H4 (cell line): ENCODE data around the gene INHBC. TPM values are rescaled to one million over a fixed set of nuclear protein-coding genes. Genes with fewer than 3 reads are reported as not detected.
"Not testable (repeated sequence)": the region's sequence is repeated elsewhere in the genome, so short reads cannot be mapped to it uniquely, and the experiment has no call there.

ENCODE experiments used
- DNase-seq: peaks from one replicate; pipeline ENCODE4 v3.0.0-alpha.2; 2015; ENCODE audit warnings: low spot score
- total RNA-seq: library from RNA; depleted of rRNA; stranded (reverse); fragments of >200 nt; shearing (Covaris generic); gene quantifications from 2 replicates; pipeline ENCODE4 v1.2.3, GENCODE V29; 2014; rRNA removed

INHBC gene, protein sequence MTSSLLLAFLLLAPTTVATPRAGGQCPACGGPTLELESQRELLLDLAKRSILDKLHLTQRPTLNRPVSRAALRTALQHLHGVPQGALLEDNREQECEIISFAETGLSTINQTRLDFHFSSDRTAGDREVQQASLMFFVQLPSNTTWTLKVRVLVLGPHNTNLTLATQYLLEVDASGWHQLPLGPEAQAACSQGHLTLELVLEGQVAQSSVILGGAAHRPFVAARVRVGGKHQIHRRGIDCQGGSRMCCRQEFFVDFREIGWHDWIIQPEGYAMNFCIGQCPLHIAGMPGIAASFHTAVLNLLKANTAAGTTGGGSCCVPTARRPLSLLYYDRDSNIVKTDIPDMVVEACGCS
- total RNA-seq = not detected in 2 replicates

DNA sequence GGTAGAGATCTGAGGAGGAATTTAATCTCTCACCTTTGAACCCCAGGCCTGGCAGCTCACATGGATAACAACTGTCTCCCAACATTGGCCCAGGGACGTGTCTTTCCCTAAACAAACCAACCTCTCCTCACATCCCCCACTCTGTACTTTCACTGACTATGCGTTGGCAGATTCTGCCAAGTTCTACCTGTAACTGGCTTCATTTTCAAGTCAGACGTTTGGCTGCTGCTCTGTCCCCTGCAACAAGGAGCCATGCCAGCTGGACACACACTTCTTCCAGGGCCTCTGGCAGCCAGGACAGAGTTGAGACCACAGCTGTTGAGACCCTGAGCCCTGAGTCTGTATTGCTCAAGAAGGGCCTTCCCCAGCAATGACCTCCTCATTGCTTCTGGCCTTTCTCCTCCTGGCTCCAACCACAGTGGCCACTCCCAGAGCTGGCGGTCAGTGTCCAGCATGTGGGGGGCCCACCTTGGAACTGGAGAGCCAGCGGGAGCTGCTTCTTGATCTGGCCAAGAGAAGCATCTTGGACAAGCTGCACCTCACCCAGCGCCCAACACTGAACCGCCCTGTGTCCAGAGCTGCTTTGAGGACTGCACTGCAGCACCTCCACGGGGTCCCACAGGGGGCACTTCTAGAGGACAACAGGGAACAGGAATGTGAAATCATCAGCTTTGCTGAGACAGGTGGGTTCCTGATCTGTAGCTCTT, at the start of gene INHBC:
TSS of gene INHBC (plus strand) at position 268 of the 707 bp plus-strand sequence. CDS start at position 371, 103 bp downstream.
- DNase-seq = no peak

DNA sequence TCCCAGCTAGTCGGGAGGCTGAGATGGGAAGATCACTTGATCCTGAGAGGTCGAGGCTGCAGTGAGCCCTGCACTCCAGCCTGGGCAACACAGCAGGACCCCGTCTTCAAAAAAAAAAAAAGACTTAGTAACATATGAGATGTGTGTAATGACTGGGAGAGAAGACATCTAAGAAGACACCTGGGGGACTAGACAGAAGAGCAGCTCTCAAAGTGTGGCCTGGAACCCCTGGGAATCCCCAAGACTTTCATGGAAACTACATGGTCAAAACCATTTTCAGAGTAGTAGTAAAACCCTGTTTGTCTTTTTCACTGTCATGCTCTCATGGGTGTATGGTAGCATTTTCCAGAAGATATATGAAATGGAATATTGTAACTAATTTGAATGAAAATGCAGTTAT, 49.0 kb upstream of the INHBC start:
- no peak for DNase-seq

DNA sequence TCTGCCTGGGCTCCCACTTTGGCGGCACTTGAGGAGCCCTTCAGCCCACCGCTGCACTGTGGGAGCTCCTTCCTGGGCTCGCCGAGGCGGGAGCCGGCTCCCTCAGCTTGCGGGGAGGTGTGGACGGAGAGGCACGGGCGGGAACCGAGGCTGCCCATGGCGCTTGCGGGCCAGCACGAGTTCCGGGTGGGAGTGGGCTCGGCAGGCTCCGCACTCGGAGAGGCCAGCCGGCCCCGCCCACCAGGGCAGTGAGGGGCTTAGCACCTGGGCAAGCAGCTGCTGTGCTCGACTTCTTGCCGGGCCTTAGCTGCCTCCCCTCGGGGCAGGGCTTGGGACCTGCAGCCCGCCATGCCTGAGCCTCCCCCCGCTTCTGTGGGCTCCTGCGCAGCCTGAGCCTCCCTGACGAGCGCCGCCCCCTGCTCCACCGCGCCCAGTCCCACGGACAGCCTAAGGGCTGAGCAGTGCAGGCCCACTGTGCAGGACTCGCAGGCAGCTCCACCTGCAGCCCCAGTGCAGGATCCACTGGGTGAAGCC, 48.3 kb upstream of the INHBC start:
- no peak for DNase-seq

DNA sequence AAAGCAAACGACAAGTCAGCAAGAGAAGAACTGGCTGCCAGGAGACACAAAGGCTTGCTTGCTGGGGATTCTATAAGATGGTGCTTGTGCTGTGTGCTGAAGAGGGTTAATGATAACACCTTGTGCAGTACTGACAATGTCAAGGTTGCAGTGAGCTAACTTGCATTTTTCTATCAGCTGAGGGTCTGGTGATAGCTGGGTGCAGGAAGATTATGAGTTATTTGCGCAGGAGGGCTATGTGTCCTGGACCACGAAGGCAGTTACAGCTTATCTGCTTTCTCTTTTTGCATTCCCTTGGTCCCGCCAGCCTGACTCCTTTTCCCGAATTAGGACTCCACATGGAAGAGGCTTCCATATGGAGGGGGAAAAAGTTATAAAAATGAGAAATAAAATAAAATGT, 46.2 kb upstream of the INHBC start:
- DNase-seq = no peak

DNA sequence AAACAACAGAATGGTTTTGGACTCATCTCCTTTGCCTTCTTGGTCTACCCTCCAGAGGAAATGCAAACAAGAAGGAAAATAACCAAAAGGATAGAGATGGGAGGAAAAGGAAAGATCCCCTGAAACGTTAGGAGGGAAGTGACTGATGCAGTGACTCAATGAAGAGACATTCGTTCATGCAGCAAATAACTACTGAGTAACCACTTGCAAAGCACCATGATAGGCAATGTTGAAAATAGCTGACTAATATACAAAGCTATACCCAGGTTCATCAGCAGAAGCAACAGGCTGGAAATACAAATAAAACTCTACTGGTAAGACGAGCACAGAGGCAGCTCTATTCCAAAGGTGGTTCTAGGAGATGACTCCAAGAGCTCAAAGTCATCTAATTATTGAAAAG, 45.6 kb upstream of the INHBC start:
- DNase-seq = peak; percentile 21

DNA sequence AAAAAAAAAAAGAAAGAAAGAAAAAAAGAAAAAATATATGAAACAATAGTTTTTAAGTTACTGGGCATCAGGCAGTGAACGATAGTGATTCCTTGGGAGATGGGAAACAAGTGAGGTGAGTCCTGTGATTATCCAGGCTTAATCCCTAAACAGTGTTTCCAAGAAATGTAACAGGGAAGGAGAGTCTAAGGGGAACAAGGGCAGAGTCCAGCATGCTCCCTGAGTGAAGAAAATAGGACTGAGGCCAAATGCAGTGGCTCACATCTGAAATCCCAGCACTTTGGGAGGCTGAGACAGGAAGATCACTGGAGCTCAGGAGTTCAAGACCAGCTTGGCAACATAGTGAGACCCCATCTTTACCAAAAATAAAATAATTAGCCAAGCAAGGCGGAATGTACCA, 44.4 kb upstream of the INHBC start:
- no peak for DNase-seq

DNA sequence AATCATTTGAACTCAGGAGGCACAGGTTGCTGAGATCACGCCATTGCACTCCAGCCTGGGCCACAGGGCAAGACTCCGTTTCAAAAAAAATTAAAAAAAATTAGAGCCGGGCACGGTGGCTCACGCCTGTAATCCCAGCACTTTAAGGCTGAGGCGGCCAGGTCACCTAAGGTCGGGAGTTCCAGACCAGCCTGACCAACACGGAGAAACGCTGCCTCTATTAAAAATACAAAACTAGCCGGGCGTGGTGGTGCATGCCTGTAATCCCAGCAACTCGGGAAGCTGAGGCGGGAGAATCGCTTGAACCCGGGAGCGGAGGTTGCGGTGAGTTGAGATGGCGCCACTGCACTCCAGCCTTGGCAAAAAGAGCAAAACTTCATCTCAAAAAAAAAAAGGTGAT, 39.5 kb upstream of the INHBC start:
- no peak for DNase-seq

- no peak for DNase-seq
Observed at GRCh38 chr12:57397441-57397840, 37.1 kb upstream of the INHBC start.

DNA sequence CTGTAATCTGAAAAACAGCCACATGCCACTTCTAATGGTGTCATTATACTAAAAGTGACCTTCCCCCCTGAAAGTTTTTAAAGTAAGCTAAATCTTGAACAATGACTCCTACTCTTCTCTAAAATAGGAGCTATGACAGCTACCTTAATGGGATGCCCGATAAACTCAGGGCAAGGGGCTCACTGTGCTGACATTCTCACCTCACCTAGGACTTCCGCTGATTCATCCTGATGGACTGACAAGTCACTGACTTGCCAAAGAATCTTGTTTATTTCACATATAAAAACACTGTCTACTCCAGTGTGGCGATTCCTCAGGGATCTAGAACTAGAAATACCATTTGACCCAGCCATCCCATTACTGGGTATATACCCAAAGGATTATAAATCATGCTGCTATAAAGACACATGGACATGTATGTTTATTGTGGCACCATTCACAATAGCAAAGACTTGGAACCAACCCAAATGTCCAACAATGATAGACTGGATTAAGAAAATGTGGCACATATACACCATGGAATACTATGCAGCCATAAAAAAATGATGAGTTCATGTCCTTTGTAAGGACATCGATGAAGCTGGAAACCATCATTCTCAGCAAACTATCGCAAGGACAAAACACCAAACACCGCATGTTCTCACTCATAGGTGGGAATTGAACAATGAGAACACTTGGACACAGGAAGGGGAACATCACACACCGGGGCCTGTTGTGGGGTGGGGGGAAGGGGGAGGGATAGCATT, 34.7 kb upstream of the INHBC start:
- not testable (repeated sequence) for DNase-seq

- no peak for DNase-seq
Observed at GRCh38 chr12:57401165-57401564, 33.4 kb upstream of the INHBC start.

- DNase-seq = not testable (repeated sequence)
Observed at GRCh38 chr12:57402156-57402555, 32.4 kb upstream of the INHBC start.

DNA sequence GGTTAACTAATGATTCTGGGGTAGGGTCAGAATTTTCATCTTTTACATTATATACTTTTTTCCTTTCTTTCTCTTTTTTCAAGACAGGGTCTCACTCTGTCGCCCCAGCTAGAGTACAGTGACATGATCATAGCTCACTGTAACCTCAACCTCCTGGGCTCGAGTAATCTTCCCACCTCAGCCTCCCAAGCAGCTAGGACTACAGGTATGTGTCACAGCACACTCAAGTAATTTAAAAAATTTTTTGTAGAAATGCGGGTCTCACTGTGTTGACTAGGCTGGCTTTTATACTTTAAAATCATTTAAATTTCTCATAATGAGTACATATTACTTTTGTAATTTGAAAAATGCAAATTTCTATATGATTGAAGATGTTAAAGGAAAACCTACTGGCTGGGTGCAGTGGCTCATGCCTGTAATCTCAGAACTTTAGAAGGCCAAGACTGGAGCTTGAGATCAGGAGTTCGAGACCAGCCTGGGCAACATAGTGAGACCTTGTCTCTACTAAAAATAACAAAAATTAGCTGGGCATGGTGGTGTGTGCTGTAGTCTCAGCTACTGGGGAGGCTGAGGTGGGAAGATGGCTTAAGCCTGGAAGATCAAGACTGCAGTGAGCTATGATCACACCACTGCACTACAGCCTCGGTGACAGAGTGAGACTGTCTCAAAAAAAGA, 29.5 kb upstream of the INHBC start:
- DNase-seq = no peak

DNA sequence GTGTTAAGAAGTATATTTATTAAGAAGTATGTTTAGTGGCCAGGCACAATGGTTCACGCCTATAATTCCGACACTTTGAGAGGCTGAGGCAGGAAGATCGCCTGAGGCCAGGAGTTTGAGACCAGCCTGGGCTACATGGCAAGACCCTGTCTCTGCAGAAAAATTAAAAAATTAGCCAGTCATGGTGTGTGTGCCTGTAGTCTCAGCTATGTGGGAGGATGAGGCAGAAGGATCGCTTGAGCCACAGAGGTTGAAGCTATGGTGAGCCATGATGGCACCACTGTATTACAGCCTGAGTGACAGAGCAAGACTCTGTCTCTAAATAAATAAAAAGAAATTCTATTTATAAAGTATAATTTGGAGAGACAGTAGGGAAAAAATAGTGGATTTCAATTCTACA, 24.1 kb upstream of the INHBC start:
- no peak for DNase-seq

- DNase-seq = not testable (repeated sequence)
Observed at GRCh38 chr12:57414160-57414559, 20.4 kb upstream of the INHBC start.

DNA sequence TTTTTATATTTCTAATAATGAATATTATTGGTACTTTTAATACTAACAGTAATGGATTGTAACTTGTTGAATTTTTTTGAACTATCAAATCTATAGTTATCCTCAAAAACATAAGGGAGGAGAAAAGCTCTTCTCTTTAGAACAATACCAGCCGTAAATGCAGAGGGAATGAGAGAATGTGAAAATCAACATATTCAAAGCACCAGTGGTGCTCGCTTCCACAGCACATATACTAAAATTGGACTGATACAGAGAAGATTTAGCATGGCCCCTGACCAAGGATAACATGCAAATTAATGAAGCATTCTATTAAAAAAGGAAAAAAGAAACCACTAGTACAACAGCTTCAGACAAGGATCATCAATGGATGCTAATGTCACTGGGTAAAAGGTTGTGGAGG, 19.5 kb upstream of the INHBC start:
- DNase-seq = no peak

DNA sequence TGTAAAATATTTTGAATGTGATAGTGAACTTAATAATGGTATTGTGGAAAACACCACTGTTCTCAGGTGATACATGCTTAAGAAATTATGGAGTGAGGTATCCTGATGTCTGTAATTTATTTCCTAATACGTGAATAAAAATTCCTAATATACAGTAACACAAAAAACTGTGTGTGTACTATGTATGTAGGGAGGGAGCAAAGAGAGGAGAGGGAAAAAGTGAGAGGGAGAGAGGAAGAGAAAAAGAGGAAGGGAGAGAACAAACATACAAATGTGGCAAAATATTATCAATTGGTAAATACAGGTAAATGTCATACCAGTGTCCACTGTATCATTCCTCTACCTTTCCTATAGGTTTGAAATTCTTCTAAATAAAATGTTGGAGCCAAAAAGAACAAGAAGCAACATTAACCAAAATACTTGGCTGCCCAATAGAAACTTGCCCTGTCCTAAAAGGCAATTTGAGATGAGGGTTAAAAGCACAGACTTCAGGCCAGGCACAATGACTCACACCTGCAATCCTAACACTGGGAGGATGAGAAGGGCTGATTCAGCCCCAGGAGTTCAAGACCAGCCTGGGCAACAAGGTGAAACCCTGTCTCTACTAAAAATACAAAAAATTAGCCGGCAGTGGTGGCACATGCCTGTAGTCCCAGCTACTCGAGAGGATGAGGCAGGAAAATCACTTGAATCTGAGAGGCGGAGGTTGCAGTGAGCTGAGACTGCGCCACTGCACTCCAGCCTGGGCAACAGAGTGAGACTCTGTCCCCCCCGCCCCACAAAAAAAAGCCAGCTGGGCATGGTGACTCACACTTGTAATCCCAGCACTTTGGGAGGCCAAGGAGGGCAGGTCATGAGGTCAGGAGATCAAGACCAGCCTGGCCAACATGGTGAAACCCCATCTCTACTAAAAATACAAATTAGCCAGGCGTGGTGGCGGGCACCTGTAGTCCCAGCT, 18.3 kb upstream of the INHBC start:
- DNase-seq = no peak

GRCh38 chr12:57418255-57418654, 16.3 kb upstream of the INHBC start:
- no peak for DNase-seq

- DNase-seq = no peak
Observed at GRCh38 chr12:57419495-57419894, 15.1 kb upstream of the INHBC start.

GRCh38 chr12:57420482-57420881, 14.1 kb upstream of the INHBC start:
- DNase-seq = no peak

DNA sequence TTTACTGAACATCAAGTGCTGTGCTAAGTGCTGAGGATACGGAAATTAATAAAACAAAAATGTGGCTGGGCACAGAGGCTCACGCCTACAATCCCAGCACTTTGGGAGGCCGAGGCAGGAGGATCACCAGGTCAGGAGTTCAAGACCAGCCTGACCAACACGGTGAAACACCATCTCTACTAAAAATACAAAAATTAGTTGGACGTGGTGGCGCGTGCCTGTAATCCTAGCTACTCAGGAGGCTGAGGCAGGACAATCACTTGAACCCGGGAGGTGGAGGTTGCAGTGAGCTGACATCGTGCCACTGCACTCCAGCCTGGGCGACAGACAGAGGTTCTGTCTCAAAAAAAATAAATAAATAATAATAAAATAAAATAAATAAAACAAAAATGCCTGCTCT, 7.6 kb upstream of the INHBC start:
- not testable (repeated sequence) for DNase-seq

DNA sequence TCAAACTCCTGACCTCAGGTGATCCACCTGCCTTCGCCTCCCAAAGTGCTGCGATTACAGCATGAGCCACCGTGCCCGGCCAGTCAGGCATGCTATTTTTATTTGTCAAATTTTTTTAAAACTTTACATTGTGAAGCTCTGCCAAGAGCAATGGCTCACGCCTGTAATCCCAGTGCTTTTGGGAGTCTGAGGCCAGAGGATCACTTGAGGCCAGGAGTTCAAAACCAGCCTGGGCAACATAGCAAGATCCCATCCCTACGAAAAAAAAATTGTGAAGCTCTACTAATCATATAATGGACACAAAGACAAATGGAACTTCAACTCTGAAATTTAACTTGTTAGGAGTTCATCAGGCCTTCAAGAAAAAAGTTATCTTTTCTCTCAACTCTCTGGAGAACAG, 5.6 kb upstream of the INHBC start:
- no peak for DNase-seq
